ENCODE data around the gene TSPAN31.

DNA sequence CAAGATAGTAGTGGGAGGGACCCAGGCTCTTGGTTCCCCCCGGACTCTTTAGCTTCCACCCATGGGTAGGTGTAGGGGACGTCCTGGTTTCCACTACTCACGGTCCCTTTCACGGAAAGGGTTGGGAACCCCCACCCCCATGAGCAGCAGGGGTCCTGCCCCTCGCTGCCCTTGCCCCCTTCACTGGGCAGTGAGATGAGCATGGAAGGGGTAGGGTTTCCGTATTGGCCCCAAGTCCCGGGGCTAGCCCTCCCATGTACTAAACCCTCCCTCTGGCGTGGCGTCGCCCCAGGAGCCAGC is 19.0 kb upstream of the TSPAN31 start:
- TF ChIP-seq POLR2A (IDR thresholded peaks at IDR 0.05) = no peak
- TF ChIP-seq, protein P1, sequence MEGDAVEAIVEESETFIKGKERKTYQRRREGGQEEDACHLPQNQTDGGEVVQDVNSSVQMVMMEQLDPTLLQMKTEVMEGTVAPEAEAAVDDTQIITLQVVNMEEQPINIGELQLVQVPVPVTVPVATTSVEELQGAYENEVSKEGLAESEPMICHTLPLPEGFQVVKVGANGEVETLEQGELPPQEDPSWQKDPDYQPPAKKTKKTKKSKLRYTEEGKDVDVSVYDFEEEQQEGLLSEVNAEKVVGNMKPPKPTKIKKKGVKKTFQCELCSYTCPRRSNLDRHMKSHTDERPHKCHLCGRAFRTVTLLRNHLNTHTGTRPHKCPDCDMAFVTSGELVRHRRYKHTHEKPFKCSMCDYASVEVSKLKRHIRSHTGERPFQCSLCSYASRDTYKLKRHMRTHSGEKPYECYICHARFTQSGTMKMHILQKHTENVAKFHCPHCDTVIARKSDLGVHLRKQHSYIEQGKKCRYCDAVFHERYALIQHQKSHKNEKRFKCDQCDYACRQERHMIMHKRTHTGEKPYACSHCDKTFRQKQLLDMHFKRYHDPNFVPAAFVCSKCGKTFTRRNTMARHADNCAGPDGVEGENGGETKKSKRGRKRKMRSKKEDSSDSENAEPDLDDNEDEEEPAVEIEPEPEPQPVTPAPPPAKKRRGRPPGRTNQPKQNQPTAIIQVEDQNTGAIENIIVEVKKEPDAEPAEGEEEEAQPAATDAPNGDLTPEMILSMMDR (IDR thresholded peaks at IDR 0.05) = no peak
- no peak for TF ChIP-seq POLR2AphosphoS5 (IDR thresholded peaks at IDR 0.05)
- no peak for TF ChIP-seq EP300 (IDR thresholded peaks at IDR 0.05)

All from stomach (tissue), 4 donors.